ENCODE measurements around the gene SMAD6.
"Not testable (repeated sequence)": the region's sequence is repeated elsewhere in the genome, so short reads cannot be mapped to it uniquely, and the experiment has no call there.

SMAD6 gene

DNA sequence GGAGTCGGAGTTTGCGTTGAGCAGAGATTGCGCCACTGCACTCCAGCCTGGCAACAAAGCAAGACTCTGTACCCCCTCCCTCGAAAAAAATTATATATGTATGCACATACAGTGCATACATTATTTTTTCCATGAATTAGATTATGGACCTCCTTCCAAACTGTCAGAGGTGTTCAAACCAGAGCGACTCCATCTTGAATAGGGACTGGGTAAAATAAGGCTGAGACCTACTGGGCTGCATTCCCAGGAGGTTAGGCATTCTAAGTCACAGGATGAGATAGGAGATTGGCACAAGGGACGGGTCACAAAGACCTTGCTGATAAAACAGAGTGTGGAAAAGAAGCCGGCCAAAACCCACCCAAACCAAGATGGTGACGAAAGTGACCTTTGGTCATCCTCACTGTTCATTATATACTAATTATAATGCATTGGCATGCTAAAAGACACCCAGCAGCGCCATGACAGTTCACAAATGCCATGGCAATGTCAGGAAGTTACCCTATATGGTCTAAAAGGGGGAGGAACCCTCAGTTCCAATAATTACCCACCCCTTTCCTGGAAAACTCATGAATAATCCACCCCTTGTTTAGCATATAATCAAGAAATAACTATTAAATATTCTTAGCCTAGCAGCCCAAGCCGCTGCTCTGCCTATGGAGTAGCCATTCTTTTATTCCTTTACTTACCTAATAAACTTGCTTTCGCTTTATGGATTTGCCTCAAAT, 126.9 kb downstream of the SMAD6 start:
- not testable (repeated sequence) for DNase-seq

DNA sequence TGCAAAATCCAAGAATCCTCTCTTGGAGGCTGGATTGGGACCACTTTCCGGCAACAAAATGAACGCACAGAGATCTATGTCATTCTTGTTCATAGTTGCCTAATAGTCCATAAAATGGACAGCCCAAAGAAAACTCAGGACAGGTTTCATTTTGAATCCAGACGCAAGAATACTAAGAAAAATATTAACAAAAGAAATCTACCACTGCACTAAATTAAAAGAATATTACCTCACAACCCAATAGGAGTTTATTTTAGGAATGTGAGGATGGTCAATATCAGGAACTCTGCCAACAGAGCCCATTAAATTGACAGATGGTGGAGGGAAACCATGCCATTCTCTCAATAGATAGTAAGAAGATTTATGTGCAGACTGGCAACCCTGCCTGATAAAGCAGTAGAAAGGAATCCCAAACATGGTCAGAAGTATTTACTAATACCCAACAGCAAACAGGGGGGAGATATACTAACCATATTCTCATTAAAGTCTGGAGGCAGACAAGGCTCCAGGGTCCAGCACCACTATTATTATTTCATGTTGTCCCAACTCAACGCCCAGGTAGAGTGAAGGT, 127.6 kb downstream of the SMAD6 start:
- no peak for DNase-seq

DNA sequence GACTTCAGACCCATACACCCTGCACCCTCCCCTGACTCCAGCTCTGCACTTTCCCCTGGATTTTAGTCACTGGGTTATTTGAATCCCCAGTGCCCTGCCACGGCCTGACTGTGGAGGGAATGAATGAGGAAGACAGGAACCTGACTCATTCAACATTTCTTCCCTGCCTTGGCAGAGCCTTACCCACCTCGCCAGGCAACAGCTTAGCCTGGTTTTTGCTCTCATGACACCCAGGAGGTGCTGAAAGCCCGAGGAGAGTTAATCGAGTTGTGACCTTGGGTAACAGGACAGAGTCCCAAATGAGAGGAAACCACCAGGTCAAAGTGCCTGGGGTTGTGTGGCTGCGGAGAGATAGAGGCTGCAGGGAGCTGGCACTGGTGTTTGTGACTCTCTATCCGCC, 128.3 kb downstream of the SMAD6 start:
- DNase-seq = no peak

DNA sequence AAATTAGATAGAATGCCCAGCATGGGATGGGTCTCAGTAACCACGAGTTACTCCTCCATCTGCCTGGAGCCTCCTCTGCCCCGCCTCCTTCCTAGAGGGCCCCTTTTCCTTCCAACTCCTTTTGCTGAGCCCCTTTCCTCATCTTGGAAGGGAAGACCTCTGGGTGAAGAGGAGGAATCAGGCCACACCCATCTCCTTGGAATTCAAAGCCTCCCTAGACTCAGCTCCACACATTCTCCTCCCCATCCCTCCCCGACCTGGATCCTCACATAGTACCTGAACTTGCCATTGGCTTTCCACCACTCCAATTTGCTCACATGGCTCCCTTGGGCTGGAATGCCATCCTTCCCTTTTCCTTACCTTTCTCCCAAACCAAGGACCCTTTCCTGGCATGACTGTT, 128.8 kb downstream of the SMAD6 start:
- no peak for DNase-seq

DNA sequence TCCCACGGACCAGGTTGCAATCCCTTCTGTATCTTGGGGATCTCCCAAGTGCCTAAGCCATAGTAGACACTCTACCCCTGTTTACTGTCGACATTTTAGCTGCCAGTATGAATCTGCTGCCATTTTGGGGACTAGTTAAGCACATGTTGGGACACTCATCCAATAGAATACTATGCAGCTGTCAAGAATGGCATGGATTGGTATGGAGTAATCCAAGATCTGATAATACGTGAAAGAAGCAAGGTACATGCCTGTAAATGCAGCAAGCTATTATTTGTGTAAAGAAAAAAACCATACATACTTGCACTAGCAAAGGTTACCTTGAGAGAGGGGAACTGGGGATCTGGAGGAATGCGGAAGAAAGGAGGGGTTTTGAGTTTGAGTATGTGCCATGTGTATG, 129.3 kb downstream of the SMAD6 start:
- no peak for DNase-seq

DNA sequence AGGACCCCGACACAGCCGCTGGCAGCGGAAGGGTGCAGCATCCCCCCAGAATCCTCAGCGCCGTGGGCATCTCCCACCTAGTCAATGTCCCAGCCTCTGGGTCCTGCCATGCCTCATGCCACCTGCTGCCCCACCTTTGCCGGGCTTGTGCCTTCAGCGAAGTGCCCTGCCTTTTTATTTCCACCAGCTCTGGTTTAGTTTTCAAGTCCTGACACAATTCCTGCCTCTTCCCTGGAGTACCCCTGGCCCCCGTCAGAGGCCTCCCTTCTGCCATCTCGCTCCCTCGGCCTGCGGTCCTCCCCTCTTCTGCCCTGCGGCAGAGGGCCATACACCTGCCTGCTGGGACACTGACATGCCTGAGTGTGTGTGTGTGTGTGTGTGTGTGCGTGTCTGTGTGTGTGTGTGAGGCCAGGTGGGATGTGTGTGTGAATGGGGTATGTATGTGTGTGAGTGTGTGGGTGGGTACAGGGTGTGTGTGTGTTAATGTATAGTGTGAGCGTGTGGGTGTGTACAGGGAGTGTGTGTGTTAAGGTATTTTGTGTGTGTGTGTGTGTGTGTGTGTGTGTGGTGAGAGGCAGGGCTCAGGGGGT, 129.9 kb downstream of the SMAD6 start:
- DNase-seq = no peak
